WTC11 (cell line): Measurements from ENCODE around the gene OVOL2.

Experiments
- AFF4 ChIP-seq: sonication (generic); formaldehyde crosslinking; IDR thresholded peaks from 2 replicates; pipeline ENCODE4 v1.8.1; 2023; ENCODE audit warnings: mild to moderate bottlenecking, missing genetic modification reagents, borderline replicate concordance
- CBFB ChIP-seq: sonication (generic); formaldehyde crosslinking; IDR thresholded peaks from 2 replicates; pipeline ENCODE4 v1.8.1; 2022; ENCODE audit warnings: mild to moderate bottlenecking, low read depth, missing genetic modification reagents
- CREM ChIP-seq: sonication (generic); formaldehyde crosslinking; IDR thresholded peaks from 2 replicates; pipeline ENCODE4 v1.8.1; 2022; ENCODE audit warnings: mild to moderate bottlenecking, missing genetic modification reagents, moderate library complexity
- CTCF ChIP-seq: fragments of 200-600 bp; IDR thresholded peaks from 2 replicates; pipeline ENCODE4 v1.8.0; 2022; ENCODE audit warnings: antibody characterized with exemption
- STAT6 ChIP-seq: sonication (generic); formaldehyde crosslinking; conservative IDR thresholded peaks from 2 replicates; pipeline ENCODE4 v1.8.1; 2023; ENCODE audit warnings: mild to moderate bottlenecking, low read depth, missing genetic modification reagents, moderate library complexity
- USF1 ChIP-seq: sonication (generic); formaldehyde crosslinking; IDR thresholded peaks from 2 replicates; pipeline ENCODE4 v1.8.0; 2022; ENCODE audit warnings: mild to moderate bottlenecking, missing genetic modification reagents
- USF2 ChIP-seq: sonication (generic); formaldehyde crosslinking; IDR thresholded peaks from 2 replicates; pipeline ENCODE4 v1.8.1; 2023; ENCODE audit warnings: mild to moderate bottlenecking, missing genetic modification reagents, moderate library complexity
- ZNF512 ChIP-seq: sonication (generic); formaldehyde crosslinking; IDR thresholded peaks from 2 replicates; pipeline ENCODE4 v1.8.1; 2022; ENCODE audit warnings: missing genetic modification reagents, borderline replicate concordance

- TF ChIP-seq CREM (CRISPR knock-in tag) (no peak), CTCF (no peak), ZNF512 (CRISPR knock-in tag) (no peak), STAT6 (CRISPR knock-in tag) (no peak), AFF4 (CRISPR knock-in tag) (no peak), USF1 (CRISPR knock-in tag) (no peak), USF2 (CRISPR knock-in tag) (no peak), CBFB (CRISPR knock-in tag) (no peak)
Observed at GRCh38 chr20:17998446-17998845, 59.3 kb downstream of the OVOL2 start.
